H1 (cell line): ENCODE measurements around the gene SPN. TPM values are rescaled to one million over a fixed set of nuclear protein-coding genes. Genes with fewer than 3 reads are reported as not detected.

Experiments used
- CBX5 ChIP-seq: fragments of 300-800, 300-1000 bp; sonication (generic); IDR thresholded peaks from 2 replicates; pipeline ENCODE4 v1.7.1; 2016; ENCODE audit warnings: antibody characterized with exemption, low read length, low read depth
- CEBPB ChIP-seq: IDR thresholded peaks from 2 replicates; pipeline ENCODE4 v1.6.1; 2012; ENCODE audit warnings: low read depth, low read length
- CHD1 ChIP-seq: IDR thresholded peaks from 2 replicates; pipeline ENCODE4 v1.6.1; 2012; ENCODE audit warnings: low read depth, low read length, improper control_type of control experiment
- JUN ChIP-seq: IDR thresholded peaks from 2 replicates; pipeline ENCODE4 v1.6.1; 2011; ENCODE audit warnings: low read depth, mild to moderate bottlenecking, improper control_type of control experiment, low read length
- MAFK ChIP-seq: IDR thresholded peaks from 2 replicates; pipeline ENCODE4 v1.6.1; 2012; ENCODE audit warnings: low read depth, mild to moderate bottlenecking, improper control_type of control experiment, low read length
- SIN3A ChIP-seq, 2 experiments: IDR thresholded peaks in 1 of 2; conservative IDR thresholded peaks in 1 of 2; 2 replicates each; pipeline ENCODE4 v1.6.1; 2011 to 2012; ENCODE audit warnings: low read length in 2 of 2, improper control_type of control experiment in 1 of 2, low read depth in 1 of 2, mild to moderate bottlenecking in 1 of 2
- SIX5 ChIP-seq: IDR thresholded peaks from 2 replicates; pipeline ENCODE4 v1.6.1; 2011; ENCODE audit warnings: mild to moderate bottlenecking, low read depth, low read length
- SP2 ChIP-seq: IDR thresholded peaks from 2 replicates; pipeline ENCODE4 v1.6.1; 2012; ENCODE audit warnings: mild to moderate bottlenecking, low read length, inconsistent platforms
- SUZ12 ChIP-seq: fragments of 200-600 bp; sonication (generic); IDR thresholded peaks from 2 replicates; pipeline ENCODE4 v1.6.1; 2012; ENCODE audit warnings: mild to moderate bottlenecking, inconsistent platforms, low read length, moderate library complexity, mixed read lengths
- TCF12 ChIP-seq: IDR thresholded peaks from 2 replicates; pipeline ENCODE4 v1.6.1; 2011; ENCODE audit warnings: low read depth, mild to moderate bottlenecking, low read length
- polyA plus RNA-seq, 7 experiments: library from polyadenylated mRNA; depleted of rRNA in 3 of 7; stranded (reverse) in 5 of 7; unstranded in 2 of 7; fragments of >200 nt in 5 of 7; fragments of 200-250 nt in 2 of 7; gene quantifications; 1 replicate in 5 of 7; 2 replicates in 1 of 7; 4 replicates in 1 of 7; pipeline versions ENCODE4 v1.2.1 to v1.2.3, GENCODE V29; 2011 to 2013; ENCODE audit warnings: missing spikeins in 2 of 7, mixed read lengths in 2 of 7
- total RNA-seq: library from RNA; stranded (reverse); fragmentation: NEBNext Ultra II Directional; extraction: Animal tissue kit (Norgen Biotek cat#: 25700); gene quantifications from 2 replicates; pipeline ENCODE4 v1.2.1, GENCODE V29; 2021
- TF ChIP-seq, protein P1 (sequence below): fragments of 300-600 bp; sonication (generic); IDR thresholded peaks from 2 replicates; pipeline ENCODE4 v1.7.1; 2012; ENCODE audit warnings: low read length, moderate library complexity, mild to moderate bottlenecking, inconsistent platforms; ENCODE audit not compliant: insufficient replicate concordance

Gene SPN
- total and polyA plus RNA-seq, 2 of the 8 experiments (the other 6 are each of a cell fraction or from before 2014, with no cell fraction given): 1.5 to 1.8 TPM

DNA sequence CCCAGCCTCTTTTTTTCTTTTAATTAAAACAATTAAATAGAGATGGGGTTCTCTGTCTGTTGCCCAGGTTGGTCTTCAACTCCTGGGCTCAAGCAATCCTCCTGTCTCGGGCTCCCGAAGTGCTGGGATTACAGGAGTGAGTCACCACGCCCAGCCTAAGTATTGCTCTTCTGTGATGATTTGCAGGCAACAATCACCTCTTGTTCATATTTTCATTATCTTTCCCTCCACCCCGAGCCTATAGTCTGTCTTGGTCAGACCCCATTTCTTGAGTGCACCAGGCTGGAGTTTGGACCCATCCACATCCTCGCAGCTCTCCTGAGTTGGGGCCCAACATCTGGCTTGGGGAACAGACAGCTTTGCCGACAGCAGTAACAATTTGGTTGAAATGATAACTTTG lies 4.3 kb upstream of the SPN start (continued):
- TF ChIP-seq, protein P1, sequence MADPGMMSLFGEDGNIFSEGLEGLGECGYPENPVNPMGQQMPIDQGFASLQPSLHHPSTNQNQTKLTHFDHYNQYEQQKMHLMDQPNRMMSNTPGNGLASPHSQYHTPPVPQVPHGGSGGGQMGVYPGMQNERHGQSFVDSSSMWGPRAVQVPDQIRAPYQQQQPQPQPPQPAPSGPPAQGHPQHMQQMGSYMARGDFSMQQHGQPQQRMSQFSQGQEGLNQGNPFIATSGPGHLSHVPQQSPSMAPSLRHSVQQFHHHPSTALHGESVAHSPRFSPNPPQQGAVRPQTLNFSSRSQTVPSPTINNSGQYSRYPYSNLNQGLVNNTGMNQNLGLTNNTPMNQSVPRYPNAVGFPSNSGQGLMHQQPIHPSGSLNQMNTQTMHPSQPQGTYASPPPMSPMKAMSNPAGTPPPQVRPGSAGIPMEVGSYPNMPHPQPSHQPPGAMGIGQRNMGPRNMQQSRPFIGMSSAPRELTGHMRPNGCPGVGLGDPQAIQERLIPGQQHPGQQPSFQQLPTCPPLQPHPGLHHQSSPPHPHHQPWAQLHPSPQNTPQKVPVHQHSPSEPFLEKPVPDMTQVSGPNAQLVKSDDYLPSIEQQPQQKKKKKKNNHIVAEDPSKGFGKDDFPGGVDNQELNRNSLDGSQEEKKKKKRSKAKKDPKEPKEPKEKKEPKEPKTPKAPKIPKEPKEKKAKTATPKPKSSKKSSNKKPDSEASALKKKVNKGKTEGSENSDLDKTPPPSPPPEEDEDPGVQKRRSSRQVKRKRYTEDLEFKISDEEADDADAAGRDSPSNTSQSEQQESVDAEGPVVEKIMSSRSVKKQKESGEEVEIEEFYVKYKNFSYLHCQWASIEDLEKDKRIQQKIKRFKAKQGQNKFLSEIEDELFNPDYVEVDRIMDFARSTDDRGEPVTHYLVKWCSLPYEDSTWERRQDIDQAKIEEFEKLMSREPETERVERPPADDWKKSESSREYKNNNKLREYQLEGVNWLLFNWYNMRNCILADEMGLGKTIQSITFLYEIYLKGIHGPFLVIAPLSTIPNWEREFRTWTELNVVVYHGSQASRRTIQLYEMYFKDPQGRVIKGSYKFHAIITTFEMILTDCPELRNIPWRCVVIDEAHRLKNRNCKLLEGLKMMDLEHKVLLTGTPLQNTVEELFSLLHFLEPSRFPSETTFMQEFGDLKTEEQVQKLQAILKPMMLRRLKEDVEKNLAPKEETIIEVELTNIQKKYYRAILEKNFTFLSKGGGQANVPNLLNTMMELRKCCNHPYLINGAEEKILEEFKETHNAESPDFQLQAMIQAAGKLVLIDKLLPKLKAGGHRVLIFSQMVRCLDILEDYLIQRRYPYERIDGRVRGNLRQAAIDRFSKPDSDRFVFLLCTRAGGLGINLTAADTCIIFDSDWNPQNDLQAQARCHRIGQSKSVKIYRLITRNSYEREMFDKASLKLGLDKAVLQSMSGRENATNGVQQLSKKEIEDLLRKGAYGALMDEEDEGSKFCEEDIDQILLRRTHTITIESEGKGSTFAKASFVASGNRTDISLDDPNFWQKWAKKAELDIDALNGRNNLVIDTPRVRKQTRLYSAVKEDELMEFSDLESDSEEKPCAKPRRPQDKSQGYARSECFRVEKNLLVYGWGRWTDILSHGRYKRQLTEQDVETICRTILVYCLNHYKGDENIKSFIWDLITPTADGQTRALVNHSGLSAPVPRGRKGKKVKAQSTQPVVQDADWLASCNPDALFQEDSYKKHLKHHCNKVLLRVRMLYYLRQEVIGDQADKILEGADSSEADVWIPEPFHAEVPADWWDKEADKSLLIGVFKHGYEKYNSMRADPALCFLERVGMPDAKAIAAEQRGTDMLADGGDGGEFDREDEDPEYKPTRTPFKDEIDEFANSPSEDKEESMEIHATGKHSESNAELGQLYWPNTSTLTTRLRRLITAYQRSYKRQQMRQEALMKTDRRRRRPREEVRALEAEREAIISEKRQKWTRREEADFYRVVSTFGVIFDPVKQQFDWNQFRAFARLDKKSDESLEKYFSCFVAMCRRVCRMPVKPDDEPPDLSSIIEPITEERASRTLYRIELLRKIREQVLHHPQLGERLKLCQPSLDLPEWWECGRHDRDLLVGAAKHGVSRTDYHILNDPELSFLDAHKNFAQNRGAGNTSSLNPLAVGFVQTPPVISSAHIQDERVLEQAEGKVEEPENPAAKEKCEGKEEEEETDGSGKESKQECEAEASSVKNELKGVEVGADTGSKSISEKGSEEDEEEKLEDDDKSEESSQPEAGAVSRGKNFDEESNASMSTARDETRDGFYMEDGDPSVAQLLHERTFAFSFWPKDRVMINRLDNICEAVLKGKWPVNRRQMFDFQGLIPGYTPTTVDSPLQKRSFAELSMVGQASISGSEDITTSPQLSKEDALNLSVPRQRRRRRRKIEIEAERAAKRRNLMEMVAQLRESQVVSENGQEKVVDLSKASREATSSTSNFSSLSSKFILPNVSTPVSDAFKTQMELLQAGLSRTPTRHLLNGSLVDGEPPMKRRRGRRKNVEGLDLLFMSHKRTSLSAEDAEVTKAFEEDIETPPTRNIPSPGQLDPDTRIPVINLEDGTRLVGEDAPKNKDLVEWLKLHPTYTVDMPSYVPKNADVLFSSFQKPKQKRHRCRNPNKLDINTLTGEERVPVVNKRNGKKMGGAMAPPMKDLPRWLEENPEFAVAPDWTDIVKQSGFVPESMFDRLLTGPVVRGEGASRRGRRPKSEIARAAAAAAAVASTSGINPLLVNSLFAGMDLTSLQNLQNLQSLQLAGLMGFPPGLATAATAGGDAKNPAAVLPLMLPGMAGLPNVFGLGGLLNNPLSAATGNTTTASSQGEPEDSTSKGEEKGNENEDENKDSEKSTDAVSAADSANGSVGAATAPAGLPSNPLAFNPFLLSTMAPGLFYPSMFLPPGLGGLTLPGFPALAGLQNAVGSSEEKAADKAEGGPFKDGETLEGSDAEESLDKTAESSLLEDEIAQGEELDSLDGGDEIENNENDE: no peak
- TF ChIP-seq CEBPB: no peak
- TF ChIP-seq TCF12: no peak
- TF ChIP-seq SUZ12: no peak
- TF ChIP-seq SIX5: no peak
- TF ChIP-seq CHD1: no peak
- no peak for TF ChIP-seq JUN
- no peak for TF ChIP-seq MAFK
- TF ChIP-seq SP2: no peak
- TF ChIP-seq SIN3A (conservative IDR thresholded peaks at IDR 0.05 in 1 of 2, IDR thresholded peaks at IDR 0.05 in 1 of 2; ENCODE audit: low read depth in 1 of 2, low read length in 2 of 2): no peak
- TF ChIP-seq CBX5: no peak
